Measurements from ENCODE around the gene CNBD2. TPM values are rescaled to one million over a fixed set of nuclear protein-coding genes. Genes with fewer than 3 reads are reported as not detected.

Gene CNBD2
- total and polyA plus RNA-seq, 4 experiments from 2014 or later, result 6.7 to 8.2 (median 7.5) TPM

DNA sequence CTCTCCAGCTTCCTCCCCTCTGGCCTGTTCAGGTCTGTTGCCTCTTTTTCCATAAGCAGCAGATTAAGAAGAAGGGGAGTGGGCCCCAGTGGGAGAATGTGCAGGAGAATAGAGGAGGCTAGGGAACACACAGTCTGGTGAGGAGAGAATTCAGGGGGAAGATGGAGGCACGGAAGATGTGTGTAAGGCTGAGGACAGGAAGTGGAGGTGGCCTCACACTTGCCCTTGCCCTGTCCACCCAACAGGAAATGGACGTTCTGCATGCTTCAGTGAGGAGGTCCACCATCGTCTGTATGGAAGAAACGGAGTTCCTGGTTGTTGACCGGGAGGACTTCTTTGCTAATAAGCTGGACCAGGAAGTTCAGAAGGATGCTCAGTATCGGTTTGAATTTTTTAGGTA, 16.0 kb downstream of the CNBD2 start:
- no peak overlapping the region for H3K4me3 Mint-ChIP-seq
- peaks cover 1 to 6% of the 10 kb centered on the region in 2 donors for H3K27me3 Mint-ChIP-seq
- intact Hi-C loops (cut with micrococcal nuclease), result no loop called here
- DNase-seq, result no peak
- Histone ChIP-seq H3K4me3 (ENCODE audit: low read length in 2 of 2) (no peak overlapping the region), H3K9me3 (ENCODE audit: control insufficient read depth in 1 of 2, low read length in 2 of 2) (no peaks in the 10 kb centered on the region), H3K27me3 (ENCODE audit: insufficient read depth, low read length) (no peaks in the 10 kb centered on the region), H3K27ac (ENCODE audit: low read depth, low read length) (no peak overlapping the region), H3K4me1 (ENCODE audit: insufficient read depth, low read length) (no peaks in the 10 kb centered on the region), H3K36me3 (ENCODE audit: insufficient read depth, low read length) (no peaks in the 10 kb centered on the region)
- no peaks in the 10 kb centered on the region for H3K4me1 Mint-ChIP-seq
- CTCF ChIA-PET (ENCODE audit: partially characterized antibody), result interaction anchor here (0.8 to 1.4 kb wide), 2 partner anchors 9 to 155 kb away, joined by 3 to 6 read pairs; no protein-coding TSS in a partner anchor
- no peaks in the 10 kb centered on the region for H3K36me3 Mint-ChIP-seq
- POLR2A ChIA-PET (ENCODE audit: partially characterized antibody), result no interaction called here
- H3K27ac Mint-ChIP-seq, result no peak overlapping the region
- no peaks in the 10 kb centered on the region for H3K9me3 Mint-ChIP-seq

DNA sequence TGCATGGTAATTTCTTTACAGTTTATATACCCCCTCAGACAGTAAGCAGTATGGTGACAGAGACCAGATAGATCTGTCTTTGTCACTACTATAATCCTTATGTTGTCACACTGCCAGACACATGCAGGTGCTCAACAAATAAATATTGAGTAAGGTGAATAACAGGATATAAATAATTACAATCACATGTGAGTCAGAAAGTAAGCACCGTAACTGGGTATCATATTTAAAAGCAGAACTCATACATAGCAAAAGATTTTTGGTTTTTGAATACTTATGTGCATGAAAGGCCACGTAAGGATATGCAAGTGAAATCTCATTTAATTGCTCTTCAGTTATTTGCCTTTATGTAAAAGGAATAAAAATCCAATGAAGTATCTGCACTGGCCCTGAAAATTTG, 17.4 kb downstream of the CNBD2 start:
- Histone ChIP-seq H3K4me1 (ENCODE audit: insufficient read depth, low read length) (no peaks in the 10 kb centered on the region), H3K9me3 (ENCODE audit: control insufficient read depth in 1 of 2, low read length in 2 of 2) (no peaks in the 10 kb centered on the region), H3K27ac (ENCODE audit: low read depth, low read length) (no peak overlapping the region), H3K36me3 (ENCODE audit: insufficient read depth, low read length) (no peaks in the 10 kb centered on the region), H3K27me3 (ENCODE audit: insufficient read depth, low read length) (no peaks in the 10 kb centered on the region), H3K4me3 (ENCODE audit: low read length in 2 of 2) (no peak overlapping the region)
- H3K9me3 Mint-ChIP-seq, result no peaks in the 10 kb centered on the region
- ChIA-PET CTCF (ENCODE audit: partially characterized antibody) (no interaction called here), POLR2A (ENCODE audit: partially characterized antibody) (no interaction called here)
- no peaks in the 10 kb centered on the region for H3K36me3 Mint-ChIP-seq
- no peaks in the 10 kb centered on the region for H3K4me1 Mint-ChIP-seq
- peaks cover 1 to 4% of the 10 kb centered on the region in 2 donors for H3K27me3 Mint-ChIP-seq
- no peak overlapping the region for H3K27ac Mint-ChIP-seq
- intact Hi-C loops (cut with micrococcal nuclease), result no loop called here
- no peak overlapping the region for H3K4me3 Mint-ChIP-seq
- no peak for DNase-seq

DNA sequence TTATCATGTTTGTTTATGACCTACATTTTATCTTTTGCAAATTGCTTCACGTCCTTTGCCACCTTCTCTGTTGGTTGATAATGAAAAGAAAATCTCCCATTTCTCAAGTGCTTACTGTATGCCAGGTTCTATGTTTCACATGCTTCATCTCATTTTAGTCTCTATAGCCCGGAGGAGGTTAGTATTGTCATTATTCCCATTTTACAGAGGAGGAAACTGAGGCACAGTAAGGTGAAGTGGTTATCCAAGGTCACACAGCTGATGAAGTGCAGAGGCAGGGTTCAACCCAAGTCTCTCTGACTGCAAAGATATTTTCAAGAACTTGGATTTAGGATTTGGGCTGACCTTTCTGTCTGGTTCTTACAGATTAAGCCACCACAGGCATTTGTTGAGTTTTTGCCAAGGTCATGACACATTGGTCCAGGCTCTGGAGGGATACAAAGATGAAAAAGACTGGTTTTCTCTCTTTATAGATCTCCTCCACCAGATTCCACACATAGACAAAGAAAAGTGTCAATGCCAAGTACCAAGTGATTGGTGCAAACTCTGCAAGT, 20.6 kb downstream of the CNBD2 start:
- intact Hi-C loops (cut with micrococcal nuclease), result no loop called here
- ChIA-PET CTCF (ENCODE audit: partially characterized antibody) (interaction anchor here (1.1 to 12.2 kb wide), 2 partner anchors 93 to 151 kb away, joined by 3 to 517 read pairs; no protein-coding TSS in a partner anchor), POLR2A (ENCODE audit: partially characterized antibody) (no interaction called here)
- no peak overlapping the region for H3K4me3 ChIP-seq (ENCODE audit: low read length in 2 of 2)
- peaks cover 3% of the 10 kb centered on the region for H3K4me1 ChIP-seq (ENCODE audit: insufficient read depth, low read length)
- Mint-ChIP-seq H3K36me3 (no peaks in the 10 kb centered on the region), H3K9me3 (no peaks in the 10 kb centered on the region), H3K27ac (no peak overlapping the region), H3K27me3 (peaks cover 4 to 5% of the 10 kb centered on the region in 2 donors), H3K4me1 (peaks cover 0 to 5% (median 3%) of the 10 kb centered on the region in 4 donors), H3K4me3 (no peak overlapping the region)
- H3K36me3 ChIP-seq (ENCODE audit: insufficient read depth, low read length), result no peaks in the 10 kb centered on the region
- no peaks in the 10 kb centered on the region for H3K9me3 ChIP-seq (ENCODE audit: control insufficient read depth in 1 of 2, low read length in 2 of 2)
- H3K27ac ChIP-seq (ENCODE audit: low read depth, low read length), result no peak overlapping the region
- H3K27me3 ChIP-seq (ENCODE audit: insufficient read depth, low read length), result no peaks in the 10 kb centered on the region
- no peak for DNase-seq

DNA sequence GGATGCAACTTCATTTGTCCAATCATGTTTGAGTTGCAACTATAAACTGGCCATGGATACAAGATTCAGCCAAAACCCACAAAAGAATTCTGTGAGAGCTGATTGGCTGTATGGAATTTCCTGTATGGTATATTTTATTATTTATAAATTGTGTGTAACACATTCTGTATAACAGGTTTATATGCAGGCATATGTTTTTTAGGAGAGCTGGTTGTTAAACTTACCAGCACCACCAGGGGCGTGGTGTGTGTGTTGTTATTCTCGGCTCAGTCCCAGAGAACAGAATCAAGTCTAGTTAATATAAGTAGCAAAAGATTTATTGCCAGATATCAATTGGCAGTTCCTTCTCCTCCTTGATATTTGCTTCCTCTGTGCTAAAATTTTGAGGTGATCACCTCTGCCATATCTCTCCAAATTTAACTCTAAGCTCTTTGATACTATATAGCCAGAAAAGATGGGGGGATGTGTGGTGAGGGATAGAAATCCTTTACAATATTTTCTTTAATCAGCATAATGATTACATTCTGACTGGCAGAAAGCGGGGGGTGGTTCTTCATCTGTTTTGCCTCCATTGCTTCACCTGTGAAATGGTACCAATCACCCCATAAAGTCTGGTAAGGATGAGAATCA, 22.9 kb downstream of the CNBD2 start:
- peaks cover 5 to 8% (median 6%) of the 10 kb centered on the region in 4 donors for H3K4me1 Mint-ChIP-seq
- no peak overlapping the region for H3K27ac Mint-ChIP-seq
- peaks cover 3 to 5% of the 10 kb centered on the region in 2 donors for H3K27me3 Mint-ChIP-seq
- H3K27ac ChIP-seq (ENCODE audit: low read depth, low read length), result no peak overlapping the region
- no peaks in the 10 kb centered on the region for H3K27me3 ChIP-seq (ENCODE audit: insufficient read depth, low read length)
- ChIA-PET CTCF (ENCODE audit: partially characterized antibody) (interaction anchor here (0.6 to 12.2 kb wide), 15 partner anchors 9 to 833 kb away, joined by 3 to 517 read pairs (median 5); partner anchors contain the start of gene SCAND1), POLR2A (ENCODE audit: partially characterized antibody) (interaction anchor here (0.9 to 1.1 kb wide), 2 partner anchors 19 to 147 kb away, joined by 3 read pairs; no protein-coding TSS in a partner anchor)
- intact Hi-C loops (cut with micrococcal nuclease), result loop anchor here (10.0 kb wide), 1 partner anchor 74 kb away; no protein-coding TSS in a partner anchor
- H3K9me3 ChIP-seq (ENCODE audit: control insufficient read depth in 1 of 2, low read length in 2 of 2), result no peaks in the 10 kb centered on the region
- no peaks in the 10 kb centered on the region for H3K36me3 ChIP-seq (ENCODE audit: insufficient read depth, low read length)
- DNase-seq, result no peak
- no peaks in the 10 kb centered on the region for H3K9me3 Mint-ChIP-seq
- H3K4me3 Mint-ChIP-seq, result no peak overlapping the region
- H3K4me3 ChIP-seq (ENCODE audit: low read length in 2 of 2), result no peak overlapping the region
- H3K4me1 ChIP-seq (ENCODE audit: insufficient read depth, low read length), result peaks cover 3% of the 10 kb centered on the region
- H3K36me3 Mint-ChIP-seq, result no peaks in the 10 kb centered on the region

DNA sequence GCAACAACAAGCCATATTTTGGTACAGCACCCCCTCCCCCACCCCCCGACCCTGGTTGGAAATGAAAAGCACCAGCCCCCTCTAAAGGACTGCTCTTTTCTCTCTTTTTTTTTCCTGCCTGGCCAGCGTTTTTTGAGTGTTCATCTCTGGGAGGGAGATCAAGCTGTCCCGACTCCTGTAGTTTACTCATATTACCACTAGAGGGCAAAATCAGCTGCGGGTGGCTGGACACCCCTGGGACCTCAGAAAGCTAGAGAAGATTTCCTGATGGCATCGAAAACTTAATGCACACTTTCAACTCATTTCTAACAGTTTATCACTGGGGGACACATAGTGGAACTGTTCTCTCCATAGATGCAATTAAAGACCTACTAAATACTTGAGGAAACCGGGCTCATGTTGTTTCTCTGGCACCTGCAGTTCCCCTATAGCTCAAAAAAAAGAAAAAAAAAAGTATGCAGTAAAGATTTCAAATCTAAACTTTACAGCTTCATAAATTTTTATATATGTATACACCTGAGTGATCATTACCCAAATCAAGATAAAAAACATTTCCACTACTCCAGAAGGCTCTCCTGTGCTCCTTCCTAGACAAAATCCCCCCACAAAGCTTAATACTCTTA, 24.4 kb downstream of the CNBD2 start:
- Mint-ChIP-seq H3K9me3 (no peaks in the 10 kb centered on the region), H3K36me3 (no peaks in the 10 kb centered on the region), H3K4me3 (peak overlapping the region in 5 of 8 donors; percentile 33 to 73 (median 66)), H3K4me1 (peaks cover 5 to 8% (median 6%) of the 10 kb centered on the region in 4 donors), H3K27me3 (peaks cover 3 to 5% of the 10 kb centered on the region in 2 donors), H3K27ac (peak overlapping the region in 2 of 7 donors; percentile 32 to 64)
- POLR2A ChIA-PET (ENCODE audit: partially characterized antibody), result interaction anchor here (0.9 to 1.0 kb wide), 2 partner anchors 39 to 145 kb away, joined by 4 to 9 read pairs; partner anchors contain the start of gene SCAND1
- CTCF ChIA-PET (ENCODE audit: partially characterized antibody), result interaction anchor here (0.6 to 12.2 kb wide), 49 partner anchors 8 to 529 kb away, joined by 3 to 517 read pairs (median 4); no protein-coding TSS in a partner anchor
- H3K27ac ChIP-seq (ENCODE audit: low read depth, low read length), result no peak overlapping the region
- peaks cover 3% of the 10 kb centered on the region for H3K4me1 ChIP-seq (ENCODE audit: insufficient read depth, low read length)
- H3K4me3 ChIP-seq (ENCODE audit: low read length in 2 of 2), result no peak overlapping the region
- intact Hi-C loops (cut with micrococcal nuclease), result loop anchor here (1.0 to 10.0 kb wide), 2 partner anchors 72 to 206 kb away; no protein-coding TSS in a partner anchor
- peak; percentile 47 to 70 (median 62) for DNase-seq
- H3K9me3 ChIP-seq (ENCODE audit: control insufficient read depth in 1 of 2, low read length in 2 of 2), result no peaks in the 10 kb centered on the region
- H3K36me3 ChIP-seq (ENCODE audit: insufficient read depth, low read length), result no peaks in the 10 kb centered on the region
- H3K27me3 ChIP-seq (ENCODE audit: insufficient read depth, low read length), result no peaks in the 10 kb centered on the region

DNA sequence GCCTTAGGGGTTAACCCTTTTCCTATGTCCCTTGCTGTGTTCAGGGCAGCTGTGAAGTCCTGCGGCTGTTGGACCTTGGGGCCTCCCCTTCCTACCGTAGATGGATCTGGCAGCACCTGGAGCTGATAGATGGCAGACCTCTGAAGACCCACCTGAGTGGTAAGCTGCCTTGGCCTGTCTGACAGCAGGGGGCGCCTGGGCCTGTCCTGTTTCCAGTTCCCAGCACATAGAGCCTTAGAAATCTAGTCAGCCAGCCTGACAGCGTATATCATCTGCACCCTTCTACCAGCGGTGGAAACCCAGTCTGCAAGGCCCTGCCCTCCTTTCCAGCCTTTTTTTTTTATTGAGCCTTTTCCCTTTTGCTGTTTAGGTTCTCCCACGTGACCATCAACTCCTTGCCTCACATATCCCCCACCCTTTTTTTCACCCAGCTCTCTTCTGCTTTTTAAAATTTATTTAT, 26.6 kb downstream of the CNBD2 start:
- H3K9me3 Mint-ChIP-seq, result no peaks in the 10 kb centered on the region
- Histone ChIP-seq H3K9me3 (ENCODE audit: control insufficient read depth in 1 of 2, low read length in 2 of 2) (no peaks in the 10 kb centered on the region), H3K36me3 (ENCODE audit: insufficient read depth, low read length) (no peaks in the 10 kb centered on the region), H3K27me3 (ENCODE audit: insufficient read depth, low read length) (no peaks in the 10 kb centered on the region), H3K4me1 (ENCODE audit: insufficient read depth, low read length) (peaks cover 3% of the 10 kb centered on the region), H3K4me3 (ENCODE audit: low read length in 2 of 2) (no peak overlapping the region), H3K27ac (ENCODE audit: low read depth, low read length) (no peak overlapping the region)
- peak overlapping the region in 1 of 8 donors; percentile 2 for H3K4me3 Mint-ChIP-seq
- H3K27ac Mint-ChIP-seq, result peak overlapping the region in 2 of 7 donors; percentile 42 to 48
- ChIA-PET POLR2A (ENCODE audit: partially characterized antibody) (interaction anchor here (0.5 to 1.1 kb wide), 2 partner anchors 41 to 143 kb away, joined by 4 read pairs; partner anchors contain the start of gene SCAND1), CTCF (ENCODE audit: partially characterized antibody) (interaction anchor here (0.6 to 12.2 kb wide), 14 partner anchors 9 to 1543 kb away, joined by 3 to 517 read pairs (median 4); partner anchors contain the start of gene SCAND1)
- H3K36me3 Mint-ChIP-seq, result no peaks in the 10 kb centered on the region
- intact Hi-C loops (cut with micrococcal nuclease), result loop anchor here (1.0 to 10.0 kb wide), 2 partner anchors 70 to 444 kb away; no protein-coding TSS in a partner anchor
- peaks cover 3 to 5% of the 10 kb centered on the region in 2 donors for H3K27me3 Mint-ChIP-seq
- peak; percentile 70 to 74 (median 71) for DNase-seq
- H3K4me1 Mint-ChIP-seq, result peaks cover 5 to 8% (median 6%) of the 10 kb centered on the region in 4 donors

Measured in CD4-positive, alpha-beta memory T cell (primary cell).